Measurements from ENCODE around the gene YKT6. TPM values are rescaled to one million over a fixed set of nuclear protein-coding genes. Genes with fewer than 3 reads are reported as not detected.

YKT6 gene
- 87.1 and 104 TPM in 2 replicates for total RNA-seq

GRCh38 chr7:44200699-44201461 is at the start of gene YKT6:
YKT6 (plus strand) TSS chr7:44200978; CDS start chr7:44201136, 158 bp downstream.

GRCh38 chr7:44189286-44189992 is 11.3 kb upstream of the YKT6 start, which contains the start of gene GCK:
GCK (minus strand) TSS chr7:44189439; CDS start chr7:44188953, 486 bp downstream.

Other genes starting within 250 kb of the YKT6 start
- not detected in 2 replicates for gene SPDYE1, start 203.1 kb upstream of the YKT6 start, total RNA-seq
- gene DBNL, start 156.3 kb upstream of the YKT6 start, total RNA-seq, result 35.5 and 104 TPM in 2 replicates
- not detected in 2 replicates for gene PGAM2, start 135.4 kb upstream of the YKT6 start, total RNA-seq
- gene POLM, start 118.4 kb upstream of the YKT6 start, total RNA-seq, result 6.5 and 7.9 TPM in 2 replicates
- gene AEBP1, start 96.6 kb upstream of the YKT6 start, total RNA-seq, result 1.3 and 2.4 TPM in 2 replicates
- 103 and 110 TPM in 2 replicates for gene POLD2, start 77.4 kb upstream of the YKT6 start, total RNA-seq
- 0.34 and 0.43 TPM in 2 replicates for gene MYL7, start 59.6 kb upstream of the YKT6 start, total RNA-seq
- gene GCK, start 11.5 kb upstream of the YKT6 start, total RNA-seq, result 0.14 and 0.34 TPM in 2 replicates
- gene CAMK2B, start 124.6 kb downstream of the YKT6 start, total RNA-seq, result not detected in 2 replicates

Data from nasal cavity respiratory epithelium epithelial cell of viscerocranial mucosa (primary cell).